GM18861 (cell line): ENCODE results near the gene PAPPA.

Source experiments
- ATAC-seq: cut with Tn5 transposase; IDR thresholded peaks from one replicate; pipeline ENCODE4 v1.9.1; 2021; ENCODE audit not compliant: unreplicated experiment

Gene PAPPA

GRCh38 chr9:116151199-116151598, 2.4 kb upstream of the PAPPA start:
- no peak for ATAC-seq

- ATAC-seq, result no peak
These were observed 1.6 kb upstream of the PAPPA start for GRCh38 chr9:116151966-116152381.

GRCh38 chr9:116152390-116152789, 1.2 kb upstream of the PAPPA start:
- no peak for ATAC-seq

DNA sequence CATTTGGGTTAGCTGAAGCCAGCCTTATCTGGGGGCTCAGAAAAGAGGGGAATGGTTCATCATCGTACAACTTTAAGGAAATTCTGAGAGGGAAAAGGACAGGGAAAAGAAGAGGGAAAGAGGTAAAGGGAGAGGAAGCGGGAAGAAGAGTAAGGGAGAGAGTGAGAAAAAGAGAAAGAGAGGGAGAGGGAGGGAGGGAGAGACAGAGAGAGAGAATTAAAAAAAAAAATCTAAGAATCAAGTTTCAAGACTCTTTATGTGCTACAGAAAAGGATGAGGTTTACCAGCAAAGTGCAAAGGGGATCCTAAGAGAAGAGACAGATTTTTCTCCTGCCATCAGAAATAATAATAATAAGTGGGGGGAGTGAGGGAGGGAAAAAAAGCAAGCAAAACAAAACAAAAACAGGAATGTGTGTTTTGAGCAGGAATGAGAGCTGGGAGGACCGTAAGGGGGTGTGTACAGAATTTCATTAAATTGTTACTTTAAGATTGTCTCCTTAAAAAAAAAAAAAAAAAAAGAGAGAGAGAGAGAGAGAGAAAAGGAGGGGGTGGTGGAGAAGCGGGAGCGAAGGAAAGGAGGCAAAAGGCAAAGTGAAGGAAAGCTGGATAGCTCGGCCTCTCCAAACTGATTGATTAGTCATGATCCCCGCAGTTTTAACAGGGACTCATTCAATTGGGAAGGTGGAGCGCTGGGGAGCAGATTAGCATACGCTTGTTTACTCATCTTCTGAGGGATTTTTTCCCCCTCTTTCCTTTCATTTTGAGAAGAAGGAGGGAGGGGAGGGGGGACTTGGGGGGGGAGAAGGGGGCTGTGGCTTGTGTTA, 438 bp upstream of the PAPPA start:
- no peak for ATAC-seq

- no peak for ATAC-seq
These were observed 864 bp downstream of the PAPPA start for GRCh38 chr9:116154334-116154975.

- no peak for ATAC-seq
These were observed 1.5 kb downstream of the PAPPA start for GRCh38 chr9:116154976-116155697.

DNA sequence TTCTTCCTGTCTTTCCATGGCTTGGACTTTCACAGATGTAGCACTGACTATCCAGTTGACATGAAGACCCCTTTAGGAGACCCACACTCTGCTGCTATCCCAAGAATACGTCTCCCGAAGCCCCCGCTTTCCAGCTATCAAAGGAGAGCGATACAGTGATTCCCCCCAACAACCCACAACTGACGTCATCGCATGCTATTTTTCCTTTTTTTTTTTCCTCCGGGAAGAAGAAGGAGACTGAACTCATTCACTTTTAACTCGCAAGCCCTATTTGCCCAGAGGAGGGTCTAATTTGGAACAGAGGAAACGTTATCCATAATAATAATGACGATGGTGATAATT, 2.1 kb downstream of the PAPPA start:
- no peak for ATAC-seq

DNA sequence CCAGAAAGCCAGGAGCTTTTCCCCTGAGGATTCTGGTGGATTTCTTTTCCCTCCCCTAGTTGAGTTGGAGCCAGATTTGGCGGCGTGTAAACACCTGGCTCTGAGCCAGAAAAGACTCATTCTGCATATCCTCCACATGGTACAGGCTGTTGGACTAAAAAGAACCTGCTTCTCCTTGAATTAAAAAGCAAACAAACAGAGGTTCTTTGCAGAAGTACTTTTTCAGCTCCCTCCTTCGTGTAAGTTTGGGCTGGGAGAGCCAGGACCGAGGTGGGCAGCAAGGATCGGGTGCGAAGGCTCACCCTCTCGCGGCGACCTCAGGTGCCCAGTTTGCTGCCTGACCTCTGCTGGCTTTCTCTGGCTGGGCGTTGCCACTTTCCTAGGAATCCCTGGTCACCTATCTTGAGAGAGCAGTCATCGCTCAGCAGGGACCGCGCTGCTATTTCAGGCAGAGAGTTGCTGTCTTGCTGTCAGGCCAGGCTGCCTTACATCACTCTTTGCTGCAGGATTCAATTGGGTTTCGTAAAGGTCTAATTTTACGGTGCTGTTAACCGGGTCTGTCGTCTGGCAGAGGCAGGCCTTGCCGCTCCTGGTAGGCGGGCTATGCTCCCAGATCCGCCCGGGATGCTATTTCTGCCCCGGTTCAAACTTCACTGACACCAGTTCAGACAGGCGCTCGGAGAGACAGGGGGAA, 3.2 kb downstream of the PAPPA start:
- ATAC-seq, result no peak

GRCh38 chr9:116157436-116158138, 4.0 kb downstream of the PAPPA start:
- no peak for ATAC-seq

DNA sequence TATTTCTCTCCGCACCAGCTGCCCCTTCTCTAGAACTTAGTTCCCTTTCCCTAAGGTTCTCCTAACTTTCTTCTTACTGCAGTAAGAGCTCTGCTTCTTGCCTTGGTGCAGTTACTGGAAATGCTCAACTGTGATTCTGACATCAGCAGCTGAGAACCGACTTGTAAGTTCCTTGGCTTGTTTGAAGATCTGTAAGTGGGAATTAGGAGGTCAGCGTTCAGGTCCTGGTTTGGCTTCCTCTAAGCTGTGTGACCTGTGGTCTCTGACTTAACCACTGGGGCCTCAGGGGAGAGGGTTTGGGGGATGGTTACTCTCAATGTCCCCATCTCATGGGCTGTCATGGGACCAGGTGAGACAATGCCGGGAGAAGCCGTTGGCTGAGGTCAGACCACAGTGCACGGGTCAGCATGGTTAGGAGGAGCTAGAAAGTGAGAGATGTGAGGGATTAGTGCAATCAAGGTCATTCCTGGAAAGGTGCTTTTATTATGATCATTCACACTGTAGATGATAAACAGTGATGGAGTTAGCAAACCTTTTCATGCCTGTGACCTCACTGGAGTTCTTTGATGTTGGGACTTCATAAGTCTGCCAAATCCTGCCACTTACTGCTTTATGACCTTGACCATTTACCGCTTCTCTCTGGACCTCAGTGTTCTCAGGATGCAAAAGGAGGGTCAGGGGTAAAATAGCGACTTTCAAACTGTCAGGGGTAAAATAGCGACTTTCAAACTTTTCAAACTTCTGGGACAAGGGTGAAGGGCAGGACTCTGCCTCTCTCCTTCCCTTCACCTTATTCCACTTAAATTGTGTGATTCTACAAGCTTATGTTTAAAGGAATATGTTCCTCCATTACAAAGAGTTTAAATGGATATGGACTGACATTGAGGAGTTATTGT, 7.3 kb downstream of the PAPPA start:
- no peak for ATAC-seq

DNA sequence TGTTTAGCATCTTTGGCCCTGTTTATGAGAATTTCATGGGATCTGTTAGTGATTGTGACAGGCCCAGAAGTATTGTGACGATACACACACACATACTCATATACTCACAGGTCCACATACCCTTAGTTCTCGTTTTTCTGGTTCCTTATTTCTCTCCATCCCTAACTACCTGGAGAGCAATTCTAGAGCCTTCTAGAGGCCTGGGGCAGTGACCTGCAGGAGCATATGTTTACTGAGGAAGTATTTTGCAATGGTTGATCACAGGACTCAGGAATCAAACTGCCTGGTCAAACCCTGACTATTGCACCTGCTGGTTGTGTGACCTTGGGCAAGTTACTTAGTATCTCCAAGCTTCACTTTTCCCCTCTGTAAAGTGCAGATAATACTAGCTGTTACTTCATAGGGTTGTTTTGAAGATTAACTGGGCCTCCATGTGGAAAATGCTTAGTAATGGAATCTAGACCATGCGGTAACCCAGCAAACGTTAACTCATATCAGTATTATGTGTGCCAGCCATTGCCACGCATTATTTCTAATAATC, 8.7 kb downstream of the PAPPA start:
- ATAC-seq, result no peak

DNA sequence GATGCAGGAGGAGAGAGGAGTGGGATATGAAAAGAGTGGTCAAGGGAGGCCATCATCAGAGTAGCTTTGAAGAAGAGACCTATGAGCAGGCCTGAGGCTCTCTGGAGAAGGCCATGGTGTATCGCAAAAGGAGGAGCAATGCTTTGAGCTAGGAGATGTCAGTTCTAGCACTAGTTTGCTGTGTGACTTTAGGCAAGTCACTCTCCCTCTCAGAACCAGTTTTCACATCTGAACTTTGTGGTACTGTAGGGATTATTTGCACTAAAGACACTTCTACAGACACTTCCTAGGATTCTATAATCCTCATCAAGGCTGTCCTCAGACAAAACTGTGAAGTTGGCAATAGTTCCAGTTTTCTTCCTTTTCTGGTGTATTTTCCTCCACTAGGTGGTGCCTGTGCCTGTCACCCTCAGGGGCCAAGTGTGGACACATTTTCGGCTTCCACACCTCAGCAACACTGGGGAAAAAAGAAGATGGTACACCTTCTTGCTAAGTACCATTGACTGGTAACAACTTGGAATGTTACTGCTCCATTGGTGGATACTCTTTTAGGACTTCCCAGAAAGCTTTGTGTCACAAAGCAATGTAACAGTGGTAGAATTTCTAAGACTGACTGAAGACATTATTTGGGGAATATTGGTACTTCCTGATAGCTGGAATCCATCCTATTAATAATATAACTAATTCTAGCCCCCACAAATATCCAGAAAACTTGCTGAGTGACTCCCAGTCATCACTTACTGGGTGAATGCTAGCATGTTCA, 9.9 kb downstream of the PAPPA start:
- ATAC-seq, result no peak

DNA sequence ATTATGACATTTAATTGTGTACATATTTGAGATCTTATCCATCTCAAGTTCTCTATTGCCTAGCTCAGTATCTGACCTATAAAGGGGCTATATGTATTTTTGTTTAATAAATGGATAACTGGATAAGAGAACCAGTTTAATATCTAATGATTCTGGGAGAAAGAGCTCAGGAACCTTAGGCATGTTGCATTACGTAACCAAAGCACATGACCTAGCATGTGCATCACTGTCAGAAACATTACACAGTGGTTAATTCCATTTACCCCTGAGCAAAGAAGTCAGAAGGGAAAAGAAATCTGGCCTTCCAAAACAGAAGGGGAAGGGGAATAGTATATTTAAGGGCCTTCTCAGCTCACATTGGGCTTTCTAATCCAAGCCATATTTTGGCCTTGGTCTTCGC, 12.3 kb downstream of the PAPPA start:
- ATAC-seq, result no peak

DNA sequence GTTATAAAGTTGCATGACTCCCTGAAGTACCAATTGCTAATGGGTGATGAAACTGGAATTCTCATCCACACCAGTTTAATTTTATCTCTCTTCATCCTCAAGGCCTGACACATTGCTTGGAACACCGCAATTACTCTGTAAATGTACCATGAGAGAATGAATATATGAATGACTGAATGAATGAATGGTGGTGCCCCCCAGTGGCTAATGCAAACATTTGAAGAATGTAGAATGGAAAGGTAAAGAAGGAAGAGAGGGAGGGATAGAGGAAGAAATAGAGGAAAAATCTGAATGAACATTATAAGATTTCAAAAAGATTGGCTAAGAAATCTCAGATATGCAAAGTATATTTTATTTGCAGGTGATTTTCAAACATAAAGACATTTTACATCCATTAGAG, 13.1 kb downstream of the PAPPA start:
- ATAC-seq, result no peak

DNA sequence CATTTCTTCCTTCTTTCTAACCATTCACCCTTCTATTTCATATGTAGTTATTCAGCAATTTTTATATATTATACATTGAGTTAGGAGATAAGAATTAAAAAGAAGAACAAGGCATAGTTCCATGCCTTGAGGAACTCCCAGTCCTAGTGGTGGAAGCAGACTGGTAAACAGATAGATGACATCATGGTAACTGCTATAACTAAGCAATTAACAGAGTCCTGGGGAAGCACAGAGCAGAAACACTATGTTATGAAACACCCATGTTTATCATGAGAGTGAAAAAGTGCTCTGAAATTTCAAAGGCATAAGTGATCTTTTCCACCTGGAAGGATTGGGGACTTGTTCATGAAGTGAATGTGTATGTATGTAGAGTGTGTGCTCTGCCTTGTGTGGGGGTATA, 14.6 kb downstream of the PAPPA start:
- no peak for ATAC-seq

DNA sequence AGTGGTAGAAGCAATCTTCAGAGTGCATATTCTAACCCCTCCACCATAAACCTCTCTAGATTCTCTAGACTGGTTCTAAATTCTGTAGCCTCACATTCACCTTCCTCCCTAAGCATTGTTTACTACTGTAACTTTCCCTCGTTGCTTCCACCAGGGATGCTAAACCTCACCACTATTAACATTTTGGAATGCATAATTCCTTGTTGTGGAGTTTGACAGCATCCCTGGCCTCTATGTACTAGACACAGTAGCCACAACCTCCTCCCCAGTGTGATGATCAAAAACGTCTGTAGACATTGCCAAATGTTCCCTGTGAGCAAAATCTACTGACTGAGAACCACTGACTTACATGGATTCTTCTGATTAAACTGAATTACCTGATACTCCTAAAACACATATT, 18.6 kb downstream of the PAPPA start:
- no peak for ATAC-seq

- ATAC-seq, result no peak
These were observed 20.8 kb downstream of the PAPPA start for GRCh38 chr9:116174347-116174746.

GRCh38 chr9:116175614-116176013, 22.0 kb downstream of the PAPPA start:
- no peak for ATAC-seq
